Osteoblast (primary cell): Measurements from ENCODE around the gene CPN2. TPM values are rescaled to one million over a fixed set of nuclear protein-coding genes. Genes with fewer than 3 reads are reported as not detected.

Source experiments
- DNase-seq: peaks from one replicate; pipeline ENCODE4 v3.0.0; 2011; ENCODE audit warnings: low spot score, mixed read lengths; ENCODE audit not compliant: insufficient read length; ENCODE audit errors: missing footprints
- H2AFZ ChIP-seq: 2 replicates; pipeline ENCODE4 v1.6.0; 2011; ENCODE audit warnings: mild to moderate bottlenecking, low read length
- H3K27ac ChIP-seq: 2 replicates; pipeline ENCODE4 v1.5.1; 2011; ENCODE audit warnings: mild to moderate bottlenecking, low read depth, low read length, moderate library complexity
- H3K27me3 ChIP-seq: 2 replicates; pipeline ENCODE4 v1.6.0; 2012; ENCODE audit warnings: mild to moderate bottlenecking, control low read depth, inconsistent platforms, low read length, moderate library complexity; ENCODE audit not compliant: insufficient read depth
- H3K36me3 ChIP-seq: 2 replicates; pipeline ENCODE4 v1.5.1; 2011; ENCODE audit warnings: mild to moderate bottlenecking, low read length, control low read depth, moderate library complexity; ENCODE audit not compliant: insufficient read depth
- H3K4me1 ChIP-seq: 2 replicates; pipeline ENCODE4 v1.5.1; 2011; ENCODE audit warnings: mild to moderate bottlenecking, low read length, control low read depth, moderate library complexity; ENCODE audit not compliant: insufficient read depth
- H3K4me2 ChIP-seq: 2 replicates; pipeline ENCODE4 v1.6.0; 2011; ENCODE audit warnings: mild to moderate bottlenecking, low read length; ENCODE audit not compliant: insufficient read depth
- H3K4me3 ChIP-seq: fragments of 200-600 bp; sonication (generic); 3 replicates; pipeline ENCODE4 v1.5.1; 2012; ENCODE audit warnings: mild to moderate bottlenecking, low read length, inconsistent platforms; ENCODE audit not compliant: insufficient read depth
- H3K79me2 ChIP-seq: 2 replicates; pipeline ENCODE4 v1.6.0; 2012; ENCODE audit warnings: mild to moderate bottlenecking, low read length, control low read depth, inconsistent platforms; ENCODE audit not compliant: insufficient read depth
- H3K9me3 ChIP-seq: 2 replicates; pipeline ENCODE4 v1.5.1; 2011; ENCODE audit warnings: low read depth, low read length, control low read depth
- H4K20me1 ChIP-seq: 2 replicates; pipeline ENCODE4 v1.6.0; 2012; ENCODE audit warnings: mild to moderate bottlenecking, low read length, control low read depth; ENCODE audit not compliant: insufficient read depth
- total RNA-seq: library from RNA; depleted of rRNA; stranded (reverse); fragments of >200 nt; gene quantifications from 2 replicates; pipeline ENCODE4 v1.2.3, GENCODE V29; 2012
- TF ChIP-seq, protein P1 (sequence below): IDR thresholded peaks from 2 replicates; pipeline ENCODE4 v1.5.1; 2011; ENCODE audit warnings: mild to moderate bottlenecking, low read depth, low read length, moderate library complexity; ENCODE audit errors: extremely low read depth

Gene CPN2
- total RNA-seq, 1 donor = under 0.01 TPM

DNA sequence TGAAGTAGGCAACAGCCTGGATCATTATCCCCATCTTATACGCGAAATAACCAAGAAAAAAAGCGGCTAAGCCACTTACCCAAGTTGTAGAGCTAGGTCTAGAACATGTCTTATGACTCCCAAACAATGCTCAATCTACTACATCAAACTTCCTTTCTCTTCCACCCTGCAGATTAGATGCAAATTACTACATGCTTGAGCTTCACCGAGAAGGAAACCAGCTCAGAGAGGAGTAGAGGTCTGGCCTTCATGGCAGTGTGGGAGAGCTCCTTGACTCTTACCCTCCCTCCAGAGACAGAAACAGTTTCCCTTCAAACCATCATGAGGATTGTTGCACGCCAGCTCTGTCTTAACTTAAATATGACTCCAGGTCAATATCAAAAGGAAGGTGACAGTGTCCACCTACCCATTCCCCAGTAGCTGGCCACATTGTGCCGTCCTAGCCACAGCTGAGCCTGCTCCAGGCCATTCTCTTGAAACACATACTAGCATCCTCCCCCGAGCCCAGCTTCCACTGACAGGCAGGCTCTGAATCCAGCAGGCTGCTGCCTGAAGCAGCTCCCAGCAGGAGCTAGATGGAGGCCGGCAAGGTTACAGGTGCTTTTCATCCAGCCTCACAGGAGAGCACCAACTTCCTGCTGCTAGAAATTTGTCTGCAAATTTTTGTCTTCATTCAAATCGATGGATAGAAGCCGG, 56.8 kb downstream of the CPN2 start:
- no peaks in the 10 kb centered on the region for H3K36me3 ChIP-seq
- DNase-seq = no peak
- no peak overlapping the region for H2AFZ ChIP-seq
- no peak overlapping the region for H3K27ac ChIP-seq
- TF ChIP-seq, protein P1, sequence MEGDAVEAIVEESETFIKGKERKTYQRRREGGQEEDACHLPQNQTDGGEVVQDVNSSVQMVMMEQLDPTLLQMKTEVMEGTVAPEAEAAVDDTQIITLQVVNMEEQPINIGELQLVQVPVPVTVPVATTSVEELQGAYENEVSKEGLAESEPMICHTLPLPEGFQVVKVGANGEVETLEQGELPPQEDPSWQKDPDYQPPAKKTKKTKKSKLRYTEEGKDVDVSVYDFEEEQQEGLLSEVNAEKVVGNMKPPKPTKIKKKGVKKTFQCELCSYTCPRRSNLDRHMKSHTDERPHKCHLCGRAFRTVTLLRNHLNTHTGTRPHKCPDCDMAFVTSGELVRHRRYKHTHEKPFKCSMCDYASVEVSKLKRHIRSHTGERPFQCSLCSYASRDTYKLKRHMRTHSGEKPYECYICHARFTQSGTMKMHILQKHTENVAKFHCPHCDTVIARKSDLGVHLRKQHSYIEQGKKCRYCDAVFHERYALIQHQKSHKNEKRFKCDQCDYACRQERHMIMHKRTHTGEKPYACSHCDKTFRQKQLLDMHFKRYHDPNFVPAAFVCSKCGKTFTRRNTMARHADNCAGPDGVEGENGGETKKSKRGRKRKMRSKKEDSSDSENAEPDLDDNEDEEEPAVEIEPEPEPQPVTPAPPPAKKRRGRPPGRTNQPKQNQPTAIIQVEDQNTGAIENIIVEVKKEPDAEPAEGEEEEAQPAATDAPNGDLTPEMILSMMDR = no peak
- H3K9me3 ChIP-seq = no peaks in the 10 kb centered on the region
- no peaks in the 10 kb centered on the region for H4K20me1 ChIP-seq
- H3K4me3 ChIP-seq = no peak overlapping the region
- no peak overlapping the region for H3K4me2 ChIP-seq
- H3K79me2 ChIP-seq = no peaks in the 10 kb centered on the region
- H3K27me3 ChIP-seq = peaks cover 8% of the 10 kb centered on the region
- peaks cover 8% of the 10 kb centered on the region for H3K4me1 ChIP-seq

DNA sequence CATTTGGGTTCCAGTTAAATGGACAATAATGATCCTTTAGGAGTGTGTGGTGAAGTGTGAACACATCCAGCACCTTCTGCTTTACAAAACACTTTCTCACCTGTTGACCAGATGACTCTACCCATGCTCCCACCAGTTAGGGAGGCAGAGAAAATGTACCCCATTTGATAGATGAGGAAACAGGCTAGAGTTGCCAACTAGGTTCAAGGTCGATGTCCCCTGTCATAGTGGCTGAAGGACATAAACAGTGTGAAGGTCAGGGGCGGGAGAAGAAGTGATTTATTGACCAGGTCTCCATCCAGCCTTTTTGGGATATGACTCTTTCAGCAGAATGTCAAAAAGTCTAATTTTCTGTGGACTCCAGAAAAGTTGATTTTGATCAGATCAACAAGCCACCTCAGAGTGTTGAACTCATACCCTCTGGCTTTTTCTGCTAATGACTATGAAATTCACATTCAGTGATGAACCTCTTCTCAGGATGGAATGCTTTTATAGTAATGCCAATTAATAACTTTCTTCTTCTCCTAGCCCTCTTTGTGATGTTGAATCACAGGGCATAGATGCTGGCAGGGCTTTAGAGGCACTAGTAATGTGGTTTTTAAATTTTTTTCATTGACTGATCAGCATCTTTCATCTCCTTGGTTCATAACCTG, 57.5 kb downstream of the CPN2 start:
- Histone ChIP-seq H3K27ac (no peak overlapping the region), H2AFZ (no peak overlapping the region), H3K79me2 (no peaks in the 10 kb centered on the region), H3K4me1 (peaks cover 8% of the 10 kb centered on the region), H3K27me3 (peaks cover 8% of the 10 kb centered on the region), H3K9me3 (no peaks in the 10 kb centered on the region), H3K36me3 (no peaks in the 10 kb centered on the region), H3K4me3 (no peak overlapping the region), H4K20me1 (no peaks in the 10 kb centered on the region), H3K4me2 (no peak overlapping the region)
- DNase-seq = peak; percentile 85
- TF ChIP-seq, protein P1 = no peak

DNA sequence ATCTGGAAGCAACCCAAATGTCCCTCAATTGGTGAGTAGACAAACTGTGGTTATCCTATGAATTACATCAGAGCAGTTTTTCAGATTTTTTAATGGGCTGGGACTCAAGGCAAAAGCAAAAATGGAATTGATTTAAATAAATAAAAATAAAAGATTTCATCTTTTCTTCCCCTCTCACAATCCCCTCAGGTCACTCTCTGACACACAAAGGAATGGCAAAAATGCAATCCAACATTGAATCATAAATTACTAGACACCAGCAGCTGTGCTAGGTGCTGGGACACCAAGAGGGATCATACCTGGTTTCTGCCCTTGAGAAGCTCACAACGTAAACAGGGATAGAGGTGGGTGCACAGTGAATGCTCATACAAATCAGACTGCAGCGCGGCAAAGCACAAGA, 58.8 kb downstream of the CPN2 start:
- peaks cover 17% of the 10 kb centered on the region for H3K27me3 ChIP-seq

More for the DNA sequence above, 58.8 kb downstream of the CPN2 start:
- Histone ChIP-seq H3K79me2 (no peaks in the 10 kb centered on the region), H3K4me3 (no peak overlapping the region), H3K4me2 (no peak overlapping the region), H3K4me1 (peaks cover 8% of the 10 kb centered on the region), H3K27ac (no peak overlapping the region), H2AFZ (no peak overlapping the region), H3K9me3 (no peaks in the 10 kb centered on the region), H4K20me1 (no peaks in the 10 kb centered on the region), H3K36me3 (no peaks in the 10 kb centered on the region)
- no peak for DNase-seq
- TF ChIP-seq, protein P1 = no peak

Other genes starting within 250 kb of the CPN2 start
- gene HES1, start 215.2 kb downstream of the CPN2 start, total RNA-seq = 4.4 and 4.7 TPM in 2 replicates
- 3.6 and 5.0 TPM in 2 replicates for gene LRRC15, start 18.4 kb upstream of the CPN2 start, total RNA-seq
- gene GP5, start 47.9 kb upstream of the CPN2 start, total RNA-seq = 0.29 and 0.36 TPM in 2 replicates
- 248 and 311 TPM in 2 replicates for gene ATP13A3, start 135.7 kb upstream of the CPN2 start, total RNA-seq